ENCODE measurements around the gene RAET1L. TPM values are rescaled to one million over a fixed set of nuclear protein-coding genes. Genes with fewer than 3 reads are reported as not detected.
"Not testable (repeated sequence)": the region's sequence is repeated elsewhere in the genome, so short reads cannot be mapped to it uniquely, and the experiment has no call there.

RAET1L gene
- total RNA-seq, 2 donors from 2014 or later = not detected

DNA sequence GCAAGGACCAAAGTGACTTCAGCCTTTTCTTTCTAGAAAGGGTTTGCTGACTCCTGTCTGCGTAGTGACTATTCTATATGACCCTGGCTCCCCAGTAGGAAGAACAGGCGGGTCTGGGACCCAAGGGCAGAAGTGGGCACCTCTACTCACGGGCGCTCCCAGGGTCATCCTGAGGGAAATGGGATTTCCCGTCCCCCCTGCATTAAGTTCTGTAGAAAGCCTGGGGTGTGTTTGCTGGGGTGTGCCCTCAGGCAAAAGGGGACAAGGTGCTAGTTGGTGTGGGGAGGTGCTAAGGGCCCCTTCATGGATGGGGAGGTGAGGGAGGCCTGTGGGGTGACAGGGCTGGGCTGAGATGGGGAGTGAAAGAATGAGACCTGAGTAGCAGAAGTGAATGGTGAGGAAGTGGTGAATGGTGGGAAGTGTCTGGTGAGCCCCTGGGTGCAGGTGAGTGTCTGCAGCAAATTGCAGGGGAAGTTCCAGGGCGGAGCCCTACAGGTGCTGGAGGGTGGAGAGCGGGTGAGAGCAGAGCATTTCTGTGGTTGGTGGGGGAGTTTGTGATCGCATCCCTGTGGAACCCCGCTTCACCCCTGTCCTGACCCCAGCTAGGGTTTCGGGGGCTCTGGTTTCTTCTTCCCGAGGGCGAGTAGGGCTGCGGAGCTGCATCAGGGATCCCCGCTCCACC lies 21.1 kb downstream of the RAET1L start:
- ATAC-seq = peak in 1 of 2 donors; percentile 1

GRCh38 chr6:150003599-150003998 lies 21.7 kb downstream of the RAET1L start:
- intact Hi-C loops (cut with DNase I) = loop anchor here in 1 of 2 donors (10.0 kb wide), 1 partner anchor 159 kb away; no protein-coding TSS in a partner anchor
- ATAC-seq, DNase-seq: not testable (repeated sequence)

More for the DNA sequence above, 21.1 kb downstream of the RAET1L start:
- intact Hi-C loops (cut with DNase I) = loop anchor here in 1 of 2 donors (10.0 kb wide), 1 partner anchor 159 kb away; no protein-coding TSS in a partner anchor
- DNase-seq = no peak

GRCh38 chr6:150002710-150003109 lies 22.6 kb downstream of the RAET1L start:
- intact Hi-C loops (cut with DNase I) = loop anchor here in 1 of 2 donors (10.0 kb wide), 1 partner anchor 158 kb away; no protein-coding TSS in a partner anchor
- DNase-seq (no peak), ATAC-seq (no peak)

- ATAC-seq = no peak
- intact Hi-C loops (cut with DNase I) = loop anchor here in 1 of 2 donors (10.0 kb wide), 1 partner anchor 157 kb away; no protein-coding TSS in a partner anchor
- DNase-seq = no peak
Observed at GRCh38 chr6:150001295-150002008, 23.9 kb downstream of the RAET1L start.

GRCh38 chr6:149999636-150000035 lies 25.7 kb downstream of the RAET1L start:
- intact Hi-C loops (cut with DNase I) = loop anchor here in 1 of 2 donors (10.0 kb wide), 1 partner anchor 155 kb away; no protein-coding TSS in a partner anchor
- DNase-seq = no peak
- no peak for ATAC-seq

GRCh38 chr6:149995971-149996370 lies 29.4 kb downstream of the RAET1L start:
- intact Hi-C loops (cut with DNase I) = no loop called here
- no peak for ATAC-seq
- DNase-seq = no peak

DNA sequence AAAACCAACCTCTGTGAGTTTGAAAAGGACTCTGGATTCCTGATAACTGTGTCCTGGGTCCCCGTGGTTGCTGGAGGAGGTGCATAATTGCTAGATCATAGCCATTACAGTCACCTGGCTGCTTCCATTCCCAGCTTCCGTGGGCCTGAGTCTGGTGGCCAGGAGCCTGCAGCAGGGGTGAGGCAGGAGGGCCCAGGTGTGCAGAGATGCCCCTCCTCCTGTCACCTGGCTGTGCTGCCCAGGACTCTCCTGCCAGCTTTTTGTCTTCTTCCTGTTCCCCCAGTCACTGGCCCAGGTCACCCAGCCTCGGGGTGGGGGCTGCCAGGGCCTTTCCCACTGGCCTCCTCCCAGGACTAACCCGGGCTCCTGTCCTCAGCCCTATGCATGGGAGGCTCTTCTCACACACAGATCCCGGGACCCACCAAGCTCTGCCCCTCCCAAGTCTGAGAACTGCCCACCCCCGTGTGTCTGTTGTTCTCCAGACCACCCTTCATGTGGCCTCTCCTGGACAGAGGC lies 30.0 kb downstream of the RAET1L start:
- DNase-seq (no peak), ATAC-seq (no peak)
- intact Hi-C loops (cut with DNase I) = no loop called here

GRCh38 chr6:149991838-149992237 lies 33.5 kb downstream of the RAET1L start:
- intact Hi-C loops (cut with DNase I) = no loop called here
- ATAC-seq = no peak
- DNase-seq = no peak

DNA sequence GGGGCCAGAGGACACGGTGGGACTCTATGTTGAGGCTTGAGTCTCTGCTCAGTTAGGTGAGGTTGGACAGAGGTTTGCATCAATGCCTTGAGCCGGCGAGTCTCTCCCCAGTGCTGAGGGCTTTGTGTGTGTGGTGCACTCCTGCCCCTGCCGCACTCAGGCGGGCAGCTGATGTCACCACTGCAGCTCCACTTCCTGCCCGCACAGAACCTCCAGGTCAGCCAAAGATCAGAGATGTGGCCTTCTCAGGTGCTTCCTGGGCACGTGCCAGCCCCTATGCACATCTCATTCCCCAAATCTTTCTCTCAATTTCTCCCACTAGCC lies 33.9 kb downstream of the RAET1L start:
- peak in 1 of 2 donors; percentile 24 for ATAC-seq

DNA sequence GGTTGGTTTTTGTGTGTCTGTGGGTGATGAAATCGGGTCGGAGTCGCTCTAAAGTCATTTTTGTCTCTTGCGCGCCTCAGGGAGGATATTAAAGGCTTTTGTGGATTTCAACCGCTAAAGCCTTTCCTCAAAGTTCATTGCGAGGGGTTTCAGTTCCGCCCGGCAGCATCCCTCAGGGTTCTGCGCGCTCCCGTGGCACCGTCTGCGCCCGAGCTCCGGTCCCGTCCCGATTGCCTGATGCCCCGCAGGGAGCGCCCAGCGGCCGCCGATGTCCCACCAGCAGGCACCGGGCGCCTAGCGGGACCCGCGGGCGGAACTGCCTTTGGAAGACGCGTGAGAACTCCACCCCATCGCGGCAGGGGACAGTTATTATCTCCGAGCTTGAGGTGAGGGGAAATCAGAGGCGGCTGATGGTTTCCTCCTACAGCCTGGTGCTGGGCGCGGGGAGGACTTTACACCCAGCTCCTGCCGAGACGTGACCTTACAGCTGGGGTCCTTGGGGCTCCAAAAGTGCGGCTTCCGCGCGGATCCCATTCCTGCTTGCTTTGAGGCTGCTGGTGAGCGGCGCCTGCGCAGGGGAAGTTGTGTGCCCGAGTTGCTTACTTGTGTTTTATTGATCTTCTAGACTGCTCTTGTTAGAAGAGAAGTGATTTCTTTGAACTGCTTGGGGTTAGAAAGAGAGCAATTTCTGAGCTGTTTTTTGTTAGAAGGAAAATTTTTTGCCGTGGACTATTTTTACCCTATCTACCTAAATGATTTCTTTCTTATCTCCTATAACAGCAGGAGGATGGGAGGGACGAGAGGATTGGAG lies 34.5 kb downstream of the RAET1L start:
- ATAC-seq (peak; percentile 18 to 38), DNase-seq (no peak)
- intact Hi-C loops (cut with DNase I) = no loop called here

More for the DNA sequence above, 33.9 kb downstream of the RAET1L start:
- intact Hi-C loops (cut with DNase I); DNase-seq: not testable (repeated sequence)

DNA sequence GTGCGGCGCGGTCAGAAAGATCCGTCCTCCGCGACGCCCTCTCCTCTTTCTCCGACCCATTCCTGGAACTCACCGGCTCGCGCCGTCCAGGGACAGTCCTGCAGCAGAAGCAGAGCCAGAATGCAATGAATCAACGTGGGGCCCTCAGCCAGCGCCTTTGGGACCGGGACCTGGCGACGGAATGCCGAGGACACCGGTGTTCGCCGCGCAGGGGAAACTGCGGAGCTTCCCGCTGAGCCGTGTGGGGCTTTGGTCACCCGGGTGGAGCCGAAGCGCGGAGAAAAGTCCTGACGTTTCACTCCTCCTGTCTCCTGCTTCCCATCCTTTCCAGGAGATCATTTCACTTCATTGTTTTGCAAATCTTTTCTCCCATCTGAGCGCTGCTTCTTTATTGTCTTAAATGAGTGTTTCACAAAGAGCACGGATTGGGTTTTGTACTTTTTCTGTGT lies 35.1 kb downstream of the RAET1L start:
- intact Hi-C loops (cut with DNase I) = no loop called here
- DNase-seq = no peak
- ATAC-seq = no peak

GRCh38 chr6:149988550-149989346 lies 36.6 kb downstream of the RAET1L start:
- no peak for ATAC-seq
- intact Hi-C loops (cut with DNase I) = no loop called here
- DNase-seq = no peak

GRCh38 chr6:149987602-149988107 lies 37.7 kb downstream of the RAET1L start:
- ATAC-seq = no peak
- DNase-seq = no peak
- intact Hi-C loops (cut with DNase I) = no loop called here

DNA sequence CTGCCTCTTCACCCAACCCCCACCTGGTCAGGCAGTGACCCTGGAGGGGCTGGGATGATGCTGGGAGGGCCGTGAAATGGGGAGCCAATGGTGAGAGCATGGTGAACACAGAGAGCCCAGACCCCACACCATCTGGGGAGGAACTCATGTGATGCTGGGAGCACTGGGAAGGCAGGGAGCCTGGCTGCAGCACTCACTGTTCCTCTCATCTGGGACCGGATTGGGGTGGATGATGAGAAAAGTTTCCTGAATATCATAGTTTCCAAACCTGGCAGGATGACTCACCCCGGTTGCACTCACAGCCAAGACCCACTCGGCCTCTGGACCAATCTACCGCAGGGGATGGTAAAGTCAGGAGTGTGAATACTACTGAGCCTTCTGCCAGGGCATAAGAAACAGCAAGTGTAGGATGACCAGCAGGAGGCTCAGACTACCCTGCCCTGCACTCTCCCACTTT lies 39.8 kb downstream of the RAET1L start:
- ATAC-seq = no peak
- intact Hi-C loops (cut with DNase I) = no loop called here
- DNase-seq = no peak

DNA sequence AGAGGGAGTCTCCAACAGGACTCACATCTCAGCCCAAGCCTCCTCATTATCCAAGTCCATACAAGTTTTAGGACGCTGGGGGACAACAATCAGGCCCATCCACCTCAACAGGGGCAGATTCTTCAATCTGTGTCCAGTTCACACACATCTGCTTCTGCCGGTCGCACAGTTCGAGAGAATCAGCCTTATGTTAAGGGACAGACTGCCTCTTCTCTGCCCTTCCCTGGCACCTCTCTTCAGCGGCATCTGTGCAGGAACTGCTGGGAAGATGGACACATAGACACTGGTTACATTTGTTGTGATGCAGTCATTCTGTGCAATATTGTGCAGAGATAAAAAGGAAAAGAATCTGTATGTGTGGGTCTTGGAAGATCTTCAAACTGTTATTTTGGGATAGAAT lies 40.6 kb downstream of the RAET1L start:
- DNase-seq (no peak), ATAC-seq (no peak)
- intact Hi-C loops (cut with DNase I) = no loop called here

- ATAC-seq (no peak), DNase-seq (no peak)
- intact Hi-C loops (cut with DNase I) = no loop called here
Observed at GRCh38 chr6:149983145-149983544, 42.2 kb downstream of the RAET1L start.

DNA sequence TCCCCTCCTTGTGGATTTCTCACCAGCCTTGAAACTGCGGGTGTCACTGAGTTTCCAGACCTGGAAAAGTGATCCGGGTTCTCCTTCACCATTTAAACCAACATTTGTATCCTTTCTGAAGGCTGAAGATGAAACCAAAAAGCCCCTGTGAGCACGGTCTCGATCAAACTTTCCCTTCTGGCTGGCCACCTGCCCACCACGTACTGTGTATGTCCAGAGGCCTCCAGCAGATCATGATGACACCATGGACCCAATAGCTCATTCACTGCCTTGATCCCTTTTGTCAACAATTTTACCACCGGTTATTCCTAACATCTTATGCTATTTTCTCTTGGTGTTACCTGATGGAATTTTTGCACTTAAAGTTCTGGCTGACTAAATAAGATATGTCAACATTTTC lies 46.0 kb downstream of the RAET1L start:
- intact Hi-C loops (cut with DNase I) = no loop called here
- ATAC-seq = no peak
- no peak for DNase-seq

DNA sequence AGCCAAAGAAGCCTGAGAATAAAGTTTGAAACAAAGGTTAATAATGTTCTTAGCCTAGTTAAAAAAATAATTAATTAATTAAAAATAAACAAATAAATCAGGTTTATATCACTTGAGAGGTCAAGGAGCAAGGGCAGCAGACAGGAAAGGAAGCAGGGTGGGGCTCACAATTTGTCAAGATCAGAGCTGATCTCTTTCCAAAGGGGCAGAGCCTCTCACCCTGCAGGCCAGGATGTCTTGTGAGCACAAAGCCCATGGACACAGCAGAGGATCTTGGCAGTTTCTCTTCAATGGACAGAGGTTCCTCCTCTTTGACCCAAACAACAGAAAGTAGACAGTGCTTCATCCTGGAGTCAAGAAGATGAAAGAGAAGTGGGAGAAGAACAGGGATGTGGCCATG lies 46.7 kb downstream of the RAET1L start:
- DNase-seq = no peak
- no peak for ATAC-seq
- intact Hi-C loops (cut with DNase I) = no loop called here
